ENCODE measurements around the gene POLR3K. TPM values are rescaled to one million over a fixed set of nuclear protein-coding genes. Genes with fewer than 3 reads are reported as not detected.

The POLR3K gene
- total RNA-seq, 2 donors from 2014 or later = 31.1 to 35.8 TPM

DNA sequence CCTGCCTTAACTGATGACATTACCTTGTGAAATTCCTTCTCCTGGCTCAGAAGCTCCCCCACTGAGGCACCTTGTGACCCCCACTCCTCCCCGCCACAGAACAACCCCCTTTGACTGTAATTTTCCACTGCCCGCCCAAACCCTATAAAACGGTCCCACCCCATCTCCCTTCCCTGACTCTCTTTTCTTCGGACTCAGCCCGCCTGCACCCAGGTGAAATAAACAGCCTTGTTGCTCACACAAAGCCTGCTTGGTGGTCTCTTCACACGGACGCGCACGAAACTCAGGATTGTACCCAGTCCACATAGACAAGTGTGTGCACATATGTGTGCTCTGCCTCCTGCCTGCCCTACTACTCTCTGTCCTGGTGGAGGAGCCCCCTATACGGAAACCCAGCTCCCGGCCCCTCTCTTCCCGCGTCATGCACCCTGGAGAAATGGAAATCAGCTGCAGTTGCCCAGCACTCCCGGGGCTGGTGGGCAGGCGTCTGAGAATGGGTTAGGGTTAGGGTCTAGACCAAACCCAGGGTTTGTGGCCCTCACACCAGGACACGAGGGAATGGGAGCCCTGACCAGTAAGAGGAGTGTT lies 21.4 kb upstream of the POLR3K start:
- Mint-ChIP-seq H3K27ac (peak overlapping the region; percentile 95), H3K9me3 (no peaks in the 10 kb centered on the region), H3K36me3 (ENCODE audit: low read depth) (peaks cover 3% of the 10 kb centered on the region), H3K4me1 (peaks cover 46% of the 10 kb centered on the region), H3K27me3 (ENCODE audit: insufficient read depth) (no peaks in the 10 kb centered on the region), H3K4me3 (peak overlapping the region; percentile 56)
- peak overlapping the region; percentile 4 for H3K27ac ChIP-seq (ENCODE audit: low read depth, low read length)
- no peaks in the 10 kb centered on the region for H3K27me3 ChIP-seq (ENCODE audit: control insufficient read depth, insufficient read depth, low read length, poor library complexity, severe bottlenecking)
- H3K4me1 ChIP-seq (ENCODE audit: control insufficient read depth, insufficient read depth, low read length) = peaks cover 33% of the 10 kb centered on the region
- 75 to 79% methylated on average over 11 to 16 of the region's 16 CpGs for WGBS, 2 experiments (ENCODE audit: insufficient coverage in 1 of 2, insufficient read length in 1 of 2)
- TF ChIP-seq, protein P1, sequence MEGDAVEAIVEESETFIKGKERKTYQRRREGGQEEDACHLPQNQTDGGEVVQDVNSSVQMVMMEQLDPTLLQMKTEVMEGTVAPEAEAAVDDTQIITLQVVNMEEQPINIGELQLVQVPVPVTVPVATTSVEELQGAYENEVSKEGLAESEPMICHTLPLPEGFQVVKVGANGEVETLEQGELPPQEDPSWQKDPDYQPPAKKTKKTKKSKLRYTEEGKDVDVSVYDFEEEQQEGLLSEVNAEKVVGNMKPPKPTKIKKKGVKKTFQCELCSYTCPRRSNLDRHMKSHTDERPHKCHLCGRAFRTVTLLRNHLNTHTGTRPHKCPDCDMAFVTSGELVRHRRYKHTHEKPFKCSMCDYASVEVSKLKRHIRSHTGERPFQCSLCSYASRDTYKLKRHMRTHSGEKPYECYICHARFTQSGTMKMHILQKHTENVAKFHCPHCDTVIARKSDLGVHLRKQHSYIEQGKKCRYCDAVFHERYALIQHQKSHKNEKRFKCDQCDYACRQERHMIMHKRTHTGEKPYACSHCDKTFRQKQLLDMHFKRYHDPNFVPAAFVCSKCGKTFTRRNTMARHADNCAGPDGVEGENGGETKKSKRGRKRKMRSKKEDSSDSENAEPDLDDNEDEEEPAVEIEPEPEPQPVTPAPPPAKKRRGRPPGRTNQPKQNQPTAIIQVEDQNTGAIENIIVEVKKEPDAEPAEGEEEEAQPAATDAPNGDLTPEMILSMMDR (conservative IDR thresholded peaks at IDR 0.05) = peak; percentile 42
- H3K9ac ChIP-seq (ENCODE audit: extremely low read depth, low read length, poor library complexity, severe bottlenecking) = no peak overlapping the region
- no peaks in the 10 kb centered on the region for H3K9me3 ChIP-seq (ENCODE audit: control insufficient read depth, low read length)
- H3K36me3 ChIP-seq (ENCODE audit: control insufficient read depth, insufficient read depth, low read length) = peaks cover 4% of the 10 kb centered on the region
- peak; percentile 88 for DNase-seq
- no peak overlapping the region for H3K4me3 ChIP-seq (ENCODE audit: low read length)

DNA sequence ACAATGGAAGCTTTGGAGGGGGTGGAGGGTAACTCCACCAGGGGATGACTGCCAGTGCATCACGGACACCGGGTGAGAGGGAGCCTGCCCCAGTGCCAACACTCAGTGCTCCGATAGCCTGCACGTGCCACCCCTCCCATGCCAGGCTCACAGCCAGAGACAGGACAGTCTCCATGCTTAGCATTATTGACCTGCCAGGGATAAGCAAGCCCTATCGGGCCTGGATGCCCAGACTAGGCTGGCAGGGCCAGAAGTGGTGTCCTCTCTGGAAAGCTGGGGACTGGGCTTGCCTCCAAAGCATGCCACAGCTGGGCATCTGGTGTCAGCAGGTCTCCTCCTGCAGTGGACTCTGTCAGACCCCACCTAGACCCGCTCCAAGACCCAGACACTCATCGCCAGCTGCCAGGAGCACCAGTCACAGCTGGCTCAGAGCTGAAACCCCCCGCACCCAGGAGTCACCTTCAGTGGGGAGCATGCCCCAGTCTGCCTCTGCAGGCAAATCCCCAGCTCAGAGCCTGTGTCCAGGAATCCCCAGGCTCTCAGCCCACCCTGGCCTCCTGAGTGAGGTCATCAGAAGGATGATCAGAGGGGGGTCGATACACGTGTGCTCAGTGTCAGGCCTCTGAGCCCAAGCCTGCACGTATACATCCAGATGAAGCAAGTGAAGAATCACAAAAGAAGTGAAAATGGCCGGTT lies 20.8 kb upstream of the POLR3K start:
- Histone ChIP-seq H3K9me3 (ENCODE audit: control insufficient read depth, low read length) (no peaks in the 10 kb centered on the region), H3K27me3 (ENCODE audit: control insufficient read depth, insufficient read depth, low read length, poor library complexity, severe bottlenecking) (no peaks in the 10 kb centered on the region), H3K9ac (ENCODE audit: extremely low read depth, low read length, poor library complexity, severe bottlenecking) (no peak overlapping the region), H3K27ac (ENCODE audit: low read depth, low read length) (no peak overlapping the region), H3K4me3 (ENCODE audit: low read length) (no peak overlapping the region), H3K36me3 (ENCODE audit: control insufficient read depth, insufficient read depth, low read length) (no peaks in the 10 kb centered on the region), H3K4me1 (ENCODE audit: control insufficient read depth, insufficient read depth, low read length) (peaks cover 33% of the 10 kb centered on the region)
- Mint-ChIP-seq H3K4me3 (peak overlapping the region; percentile 56), H3K36me3 (ENCODE audit: low read depth) (no peaks in the 10 kb centered on the region), H3K4me1 (peaks cover 53% of the 10 kb centered on the region), H3K27ac (peak overlapping the region; percentile 95), H3K27me3 (ENCODE audit: insufficient read depth) (no peaks in the 10 kb centered on the region), H3K9me3 (no peaks in the 10 kb centered on the region)
- TF ChIP-seq, protein P1 (conservative IDR thresholded peaks at IDR 0.05) = no peak
- 64 to 71% methylated on average over 5 to 12 of the region's 12 CpGs for WGBS, 2 experiments (ENCODE audit: insufficient coverage in 1 of 2, insufficient read length in 1 of 2)
- peak; percentile 89 for DNase-seq

DNA sequence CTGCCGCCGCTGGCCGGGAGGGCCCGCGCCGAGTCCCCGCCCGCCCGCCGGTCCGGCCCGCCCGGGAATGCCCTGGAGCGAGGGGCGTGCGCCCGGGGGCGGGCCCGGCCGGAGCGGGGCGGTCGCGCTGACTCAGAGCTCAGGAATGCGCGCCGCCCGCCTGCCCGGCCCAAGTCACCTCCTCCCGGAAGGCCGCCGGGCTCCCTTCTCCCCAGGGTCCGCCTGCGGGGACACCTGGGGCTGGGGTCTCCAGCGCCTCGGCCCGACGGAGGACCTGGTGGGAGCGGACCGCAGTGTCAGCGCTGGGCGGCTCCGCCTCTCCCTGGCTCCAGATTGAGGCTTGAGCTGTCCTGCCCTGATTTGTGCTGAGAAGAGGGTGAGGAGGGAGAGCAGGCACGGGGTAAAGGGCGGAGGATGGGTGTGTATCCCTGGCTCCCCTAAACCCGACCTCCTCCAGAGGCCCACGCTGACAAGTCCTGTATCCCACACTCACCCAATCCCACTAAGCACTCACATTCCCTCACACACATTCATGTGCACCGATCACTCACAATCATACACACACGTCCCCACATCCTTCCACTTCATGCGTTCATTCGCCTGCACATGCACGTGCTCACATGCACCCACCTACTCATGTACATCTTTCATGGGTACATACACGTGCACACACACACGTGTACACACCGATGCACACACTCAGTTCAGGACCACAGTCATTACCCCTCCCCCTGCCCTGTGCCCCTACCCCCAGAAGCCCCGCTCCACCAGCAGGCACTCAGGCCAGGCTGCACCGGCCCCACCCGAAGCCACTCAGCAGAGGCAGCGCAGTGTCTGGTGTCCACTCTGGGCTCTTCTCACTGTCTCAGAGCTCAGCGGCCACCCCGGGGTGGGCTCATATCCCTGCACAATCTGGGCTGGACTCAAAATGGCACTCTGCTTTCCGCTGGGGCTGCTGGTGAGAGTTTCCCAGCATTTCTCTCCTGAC lies 19.4 kb upstream of the POLR3K start, which contains the start of gene RHBDF1:
RHBDF1 (minus strand) TSS at position 71 of the 988 bp plus-strand sequence. CDS start 7,616 bp downstream, outside the sequence.
- no peaks in the 10 kb centered on the region for H3K36me3 Mint-ChIP-seq (ENCODE audit: low read depth)
- H3K27me3 Mint-ChIP-seq (ENCODE audit: insufficient read depth) = no peaks in the 10 kb centered on the region
- TF ChIP-seq, protein P1 (conservative IDR thresholded peaks at IDR 0.05) = no peak
- Histone ChIP-seq H3K27ac (ENCODE audit: low read depth, low read length) (peak within 1 kb of the TSS; percentile 57), H3K9me3 (ENCODE audit: control insufficient read depth, low read length) (no peaks in the 10 kb centered on the region), H3K4me3 (ENCODE audit: low read length) (peak within 1 kb of the TSS; percentile 92), H3K4me1 (ENCODE audit: control insufficient read depth, insufficient read depth, low read length) (peaks cover 33% of the 10 kb centered on the region), H3K36me3 (ENCODE audit: control insufficient read depth, insufficient read depth, low read length) (no peaks in the 10 kb centered on the region), H3K27me3 (ENCODE audit: control insufficient read depth, insufficient read depth, low read length, poor library complexity, severe bottlenecking) (no peaks in the 10 kb centered on the region), H3K9ac (ENCODE audit: extremely low read depth, low read length, poor library complexity, severe bottlenecking) (peak within 1 kb of the TSS; percentile 71)
- H3K4me1 Mint-ChIP-seq = peaks cover 53% of the 10 kb centered on the region
- H3K27ac Mint-ChIP-seq = peak within 1 kb of the TSS; percentile 95
- WGBS, 2 experiments (ENCODE audit: insufficient coverage in 1 of 2, insufficient read length in 1 of 2) = 25 to 61% methylated on average over 17 to 62 of the region's 62 CpGs
- peak within 1 kb of the TSS; percentile 81 for H3K4me3 Mint-ChIP-seq
- H3K9me3 Mint-ChIP-seq = no peaks in the 10 kb centered on the region
- DNase-seq = peak; percentile 92
